Stromal cell of bone marrow (primary cell): ENCODE measurements around the gene PTER.

Experiments
- DNase-seq: peaks from one replicate; pipeline ENCODE4 v3.0.0-alpha.2; 2012; ENCODE audit warnings: low read depth

The PTER gene, protein sequence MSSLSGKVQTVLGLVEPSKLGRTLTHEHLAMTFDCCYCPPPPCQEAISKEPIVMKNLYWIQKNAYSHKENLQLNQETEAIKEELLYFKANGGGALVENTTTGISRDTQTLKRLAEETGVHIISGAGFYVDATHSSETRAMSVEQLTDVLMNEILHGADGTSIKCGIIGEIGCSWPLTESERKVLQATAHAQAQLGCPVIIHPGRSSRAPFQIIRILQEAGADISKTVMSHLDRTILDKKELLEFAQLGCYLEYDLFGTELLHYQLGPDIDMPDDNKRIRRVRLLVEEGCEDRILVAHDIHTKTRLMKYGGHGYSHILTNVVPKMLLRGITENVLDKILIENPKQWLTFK

GRCh38 chr10:16436758-16437539 lies at the start of gene PTER:
PTER (plus strand) TSS chr10:16437010; CDS start chr10:16484385, 47,375 bp downstream.
- DNase-seq, result peak; percentile 84

- no peak for DNase-seq
These were observed 44.2 kb upstream of the PTER start for GRCh38 chr10:16392531-16393069.

- no peak for DNase-seq
These were observed 43.4 kb upstream of the PTER start for GRCh38 chr10:16393271-16393858.

GRCh38 chr10:16401416-16401815 lies 35.4 kb upstream of the PTER start:
- DNase-seq, result no peak

GRCh38 chr10:16408379-16408778 lies 28.4 kb upstream of the PTER start:
- DNase-seq, result no peak

GRCh38 chr10:16417341-16417740 lies 19.5 kb upstream of the PTER start:
- no peak for DNase-seq

GRCh38 chr10:16423599-16423998 lies 13.2 kb upstream of the PTER start:
- DNase-seq, result no peak

- no peak for DNase-seq
These were observed 11.4 kb upstream of the PTER start for GRCh38 chr10:16425449-16425848.

- no peak for DNase-seq
These were observed 7.3 kb upstream of the PTER start for GRCh38 chr10:16429539-16429938.

DNA sequence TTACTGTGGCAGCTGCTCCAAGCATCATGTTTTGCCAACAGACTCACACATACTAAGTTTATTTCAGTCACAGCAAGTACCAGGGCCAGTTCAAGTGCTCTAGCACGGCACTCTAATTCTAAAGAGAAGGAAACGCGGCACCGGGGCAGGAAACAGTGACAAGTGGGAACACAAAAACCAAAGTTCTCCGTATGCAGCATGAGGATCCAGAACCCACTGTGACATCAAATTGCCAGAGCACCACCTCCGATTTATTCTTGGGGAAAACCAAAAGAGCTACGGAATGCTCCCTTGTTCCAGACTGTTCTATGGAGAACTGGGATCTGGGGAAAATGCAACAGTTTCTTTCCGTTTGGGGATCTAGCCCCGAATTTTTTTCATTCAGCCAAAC lies 448 bp upstream of the PTER start:
- DNase-seq, result no peak

DNA sequence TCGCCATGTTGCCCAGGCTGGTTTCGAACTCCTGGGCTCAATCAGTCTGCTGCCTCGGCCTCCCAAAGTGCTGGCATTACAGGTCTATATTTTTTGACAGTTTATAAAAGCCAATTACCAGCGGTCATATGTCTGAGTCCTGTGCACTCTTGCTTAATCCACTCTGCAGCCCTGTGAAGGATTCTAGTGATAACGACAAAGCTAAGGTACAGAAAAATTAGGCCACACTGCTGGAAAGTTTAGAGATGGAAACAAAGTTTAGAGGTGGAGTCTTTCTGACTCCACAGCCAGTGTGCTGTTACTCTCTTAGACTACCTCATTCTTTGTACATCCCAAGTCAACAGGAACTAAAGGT lies 707 bp downstream of the PTER start:
- DNase-seq, result no peak

DNA sequence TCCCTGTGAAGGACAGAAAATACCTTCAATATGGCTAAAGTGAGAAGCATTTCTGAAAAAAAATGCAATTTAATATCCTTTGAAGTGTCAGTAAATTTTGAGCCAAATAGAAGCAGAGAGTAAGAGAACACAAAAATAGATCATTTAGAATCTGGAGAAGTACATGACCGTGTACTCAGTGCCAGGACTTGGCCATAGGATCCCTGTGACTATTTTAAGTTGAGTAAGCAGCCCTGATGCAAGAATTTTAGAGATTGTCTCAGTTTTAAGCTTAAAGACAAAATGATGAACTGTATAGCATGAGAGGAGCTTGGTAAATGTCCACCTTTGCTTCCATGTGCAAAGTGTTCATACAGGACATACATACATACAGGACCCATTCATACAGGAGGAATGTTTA lies 2.5 kb downstream of the PTER start:
- no peak for DNase-seq

- no peak for DNase-seq
These were observed 3.8 kb downstream of the PTER start for GRCh38 chr10:16440396-16441133.

DNA sequence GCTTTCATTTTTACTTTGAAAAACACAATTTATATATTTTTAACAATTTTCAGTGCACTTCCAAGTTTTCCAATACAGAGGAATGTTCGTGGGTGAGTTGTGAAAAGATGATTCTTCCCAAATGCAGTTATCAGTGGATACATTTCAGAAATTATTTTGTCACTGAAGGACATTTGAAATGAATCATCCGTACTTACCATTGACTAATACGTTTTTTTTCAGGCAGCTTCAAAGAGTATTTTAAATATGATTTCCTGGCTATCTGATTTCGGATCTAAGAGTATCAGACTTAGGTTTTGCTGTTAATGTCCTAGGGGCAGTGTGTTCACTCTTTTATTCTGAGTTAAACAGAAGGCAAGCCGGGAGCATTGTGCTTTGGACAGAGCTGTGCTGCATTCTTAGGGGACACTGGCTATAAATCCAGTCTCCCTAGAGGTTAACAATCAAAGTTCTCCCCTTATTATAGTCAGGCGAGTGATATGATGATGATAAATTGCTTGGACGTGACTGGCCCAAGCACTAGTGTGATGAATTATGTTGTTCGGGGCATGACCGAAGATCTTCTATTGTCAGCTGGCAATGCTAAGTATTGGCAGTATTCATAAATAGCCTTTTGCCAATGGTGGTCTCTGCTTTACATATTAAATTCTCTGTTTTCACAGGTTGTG lies 4.5 kb downstream of the PTER start:
- no peak for DNase-seq

- DNase-seq, result no peak
These were observed 6.1 kb downstream of the PTER start for GRCh38 chr10:16442914-16443313.

DNA sequence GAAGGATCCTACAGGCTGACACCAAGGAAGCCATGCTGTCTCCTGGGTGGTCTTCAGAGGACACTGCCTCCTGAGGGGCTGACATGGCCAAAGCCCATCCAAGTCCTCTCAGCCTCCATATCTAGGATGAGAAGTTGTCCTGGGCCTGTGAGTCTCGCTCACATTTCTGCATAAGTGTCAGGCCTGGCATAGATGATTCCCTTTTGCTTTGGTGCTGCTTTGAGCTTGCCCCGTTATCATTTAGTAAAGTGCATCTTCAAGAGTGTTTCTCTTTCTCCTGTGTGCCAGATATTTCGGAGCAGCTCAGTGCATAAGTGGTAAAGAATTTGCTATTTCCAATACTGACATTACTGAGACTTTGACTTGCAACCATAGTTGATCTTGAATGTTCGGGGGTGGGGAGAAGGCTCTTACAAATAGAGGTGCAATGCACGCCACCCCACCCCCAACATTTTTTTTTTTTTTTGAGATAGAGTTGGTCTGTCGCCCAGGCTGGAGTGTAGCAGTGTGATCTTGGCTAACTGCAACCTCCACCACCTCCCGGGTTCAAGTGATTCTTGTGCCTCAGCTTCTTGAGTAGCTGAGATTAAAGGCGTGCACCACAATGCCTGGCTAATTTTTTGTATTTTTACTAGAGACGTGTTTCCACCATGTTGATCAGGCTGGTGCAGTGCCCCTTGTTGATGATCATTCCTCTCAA lies 9.1 kb downstream of the PTER start:
- DNase-seq, result no peak

DNA sequence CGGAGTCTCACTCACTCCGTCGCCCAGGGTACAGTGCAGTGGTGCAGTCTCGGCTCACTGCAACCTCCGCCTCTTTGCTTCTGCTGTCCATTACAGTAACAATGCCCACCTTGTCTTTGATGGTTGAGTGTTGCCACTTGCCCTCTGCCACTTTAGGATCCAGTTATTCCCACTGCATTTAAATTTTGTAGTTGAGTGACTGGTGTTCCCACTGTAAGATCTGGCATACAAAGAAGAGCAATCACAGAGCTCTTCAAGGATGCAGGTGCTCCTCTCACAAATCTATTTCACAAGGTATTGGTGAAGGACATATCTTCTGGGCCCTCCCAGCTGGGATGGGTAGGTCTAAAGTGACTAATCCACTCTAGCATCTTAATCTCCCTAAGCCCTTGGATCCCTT lies 12.6 kb downstream of the PTER start:
- DNase-seq, result no peak

DNA sequence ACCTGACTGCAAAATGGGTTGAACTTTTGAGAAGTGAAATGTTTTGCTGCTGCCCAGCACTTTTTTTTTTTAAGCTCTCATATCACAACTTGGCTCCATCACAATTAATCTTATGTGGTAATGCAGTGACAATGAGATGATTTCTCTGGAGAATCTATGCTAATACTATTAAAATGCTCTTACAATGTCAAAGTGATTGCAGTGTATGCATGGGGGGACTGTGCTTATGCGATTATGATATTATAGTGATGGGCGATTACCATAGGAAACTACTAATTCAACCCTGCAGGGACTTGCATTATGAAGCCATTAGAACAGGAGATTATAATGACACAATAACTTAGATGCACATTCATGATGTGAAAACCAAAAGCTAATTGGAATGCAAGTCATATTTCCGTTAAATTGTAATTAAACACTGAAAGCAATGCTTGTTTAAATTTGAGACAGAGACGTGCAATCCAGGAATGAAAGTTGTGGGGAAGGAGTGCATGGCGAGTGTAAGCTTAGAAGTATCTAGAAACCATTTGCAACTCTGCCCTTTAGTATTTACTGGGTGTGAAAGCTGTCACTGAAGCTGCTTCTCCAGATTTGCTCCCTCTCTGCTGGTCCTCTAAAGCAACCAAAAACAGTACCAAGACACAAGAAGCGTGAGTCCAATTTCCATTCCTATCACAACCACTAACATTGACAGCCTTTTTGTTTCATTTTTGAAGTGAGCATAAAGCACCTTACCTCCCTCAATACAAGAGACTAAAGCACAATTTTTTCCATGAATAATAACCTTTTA lies 21.6 kb downstream of the PTER start:
- DNase-seq, result no peak

GRCh38 chr10:16459423-16459939 lies 22.7 kb downstream of the PTER start:
- DNase-seq, result no peak

GRCh38 chr10:16466001-16466400 lies 29.2 kb downstream of the PTER start:
- no peak for DNase-seq
